NCI-H69 (cell line): Measurements from ENCODE around the gene ZRSR2.
"Not testable (repeated sequence)": the region's sequence is repeated elsewhere in the genome, so short reads cannot be mapped to it uniquely, and the experiment has no call there.

Source experiments
- DNase-seq: peaks from one replicate; lab custom pipeline; 2025; lab: John Stamatoyannopoulos, UW

Gene ZRSR2

DNA sequence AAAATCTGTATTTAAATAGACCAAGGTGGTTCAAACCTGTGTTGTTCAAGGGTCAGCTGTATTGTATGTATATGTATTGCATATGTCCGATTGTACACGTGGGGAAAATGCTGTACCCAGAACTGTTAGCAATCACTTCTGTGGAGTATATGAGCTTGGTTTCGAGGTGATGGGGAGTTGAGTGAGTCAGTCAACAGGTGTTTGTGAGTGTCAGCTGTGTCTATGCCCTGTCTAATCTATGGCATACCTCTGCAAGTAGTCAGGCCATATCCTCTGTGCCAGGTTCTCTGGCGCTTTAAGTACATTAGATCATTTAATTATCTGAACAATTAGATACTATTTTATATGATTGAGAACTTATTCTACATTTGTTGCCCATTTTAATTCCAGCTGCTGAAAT, 7.4 kb downstream of the ZRSR2 start:
- DNase-seq, result no peak

DNA sequence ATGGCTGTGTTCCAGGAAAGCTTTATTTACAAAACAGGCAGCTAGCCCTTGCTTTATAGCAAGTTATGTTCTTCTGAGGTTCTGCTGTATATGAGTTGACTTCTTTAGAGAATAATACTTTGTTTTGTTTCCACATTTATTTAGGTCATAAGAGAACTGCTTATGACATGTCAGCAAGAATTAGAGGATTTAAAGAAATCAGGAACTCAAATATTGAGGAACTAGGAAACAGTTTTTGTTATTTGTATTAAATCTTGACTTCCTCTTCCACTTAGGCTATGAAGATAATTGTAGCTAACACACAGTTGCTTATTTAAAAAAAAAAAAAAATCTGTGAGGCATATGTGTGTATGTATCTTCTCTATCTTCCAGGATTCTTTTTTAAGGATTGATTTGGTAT, 14.3 kb downstream of the ZRSR2 start:
- no peak for DNase-seq

DNA sequence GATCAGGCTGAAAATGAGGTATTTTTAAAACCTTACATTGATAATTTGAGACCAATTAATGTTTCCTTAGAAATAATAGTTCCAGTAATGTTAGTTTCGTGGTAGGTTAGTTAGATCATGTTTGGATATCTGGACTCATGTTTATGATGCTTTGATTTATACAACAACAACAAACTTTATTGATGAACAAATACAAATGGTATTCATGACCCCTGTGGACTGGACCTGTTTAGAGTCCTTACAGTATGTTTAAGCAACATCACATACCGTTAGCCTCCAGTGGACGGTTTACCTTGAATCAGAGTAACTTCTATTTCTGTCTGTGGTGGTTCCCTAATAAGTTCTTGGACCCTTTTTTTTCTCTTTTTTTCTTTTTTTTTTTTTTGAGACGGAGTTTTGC, 18.0 kb downstream of the ZRSR2 start:
- no peak for DNase-seq

DNA sequence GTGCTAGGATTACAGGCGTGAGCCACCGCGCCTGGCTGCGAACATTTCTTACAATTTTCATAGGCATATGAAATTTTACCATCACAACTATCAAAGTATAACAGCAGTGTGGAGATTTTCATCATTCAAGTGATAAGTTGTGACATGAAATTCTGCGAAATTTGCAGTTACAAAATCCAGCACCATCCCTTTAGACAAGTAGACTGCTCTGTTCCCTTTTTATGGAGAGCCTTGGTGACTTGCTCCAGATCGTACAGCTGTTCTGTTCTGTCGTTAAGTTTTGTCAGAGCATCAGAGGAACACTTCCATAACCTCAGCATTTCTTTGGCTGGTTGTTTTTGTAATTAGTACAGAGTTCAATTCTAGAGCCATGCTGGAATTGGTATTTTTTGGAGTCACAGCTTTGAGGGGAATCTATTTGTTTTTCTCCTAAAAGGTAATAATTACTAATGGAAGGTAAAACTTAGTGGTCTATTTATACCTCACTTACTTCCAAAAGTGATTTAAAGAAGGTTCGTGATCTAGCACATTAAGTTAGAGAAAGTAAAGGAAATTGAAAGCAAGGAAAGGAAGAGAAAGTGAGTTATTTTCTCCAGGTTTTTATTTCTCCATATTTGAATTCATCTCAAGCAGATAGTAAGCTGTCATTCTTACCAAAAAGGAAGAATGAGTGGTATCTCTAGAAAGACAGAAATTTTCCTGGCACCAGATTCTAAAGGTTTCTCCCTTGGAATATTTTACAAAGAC, 22.1 kb downstream of the ZRSR2 start:
- DNase-seq, result no peak

DNA sequence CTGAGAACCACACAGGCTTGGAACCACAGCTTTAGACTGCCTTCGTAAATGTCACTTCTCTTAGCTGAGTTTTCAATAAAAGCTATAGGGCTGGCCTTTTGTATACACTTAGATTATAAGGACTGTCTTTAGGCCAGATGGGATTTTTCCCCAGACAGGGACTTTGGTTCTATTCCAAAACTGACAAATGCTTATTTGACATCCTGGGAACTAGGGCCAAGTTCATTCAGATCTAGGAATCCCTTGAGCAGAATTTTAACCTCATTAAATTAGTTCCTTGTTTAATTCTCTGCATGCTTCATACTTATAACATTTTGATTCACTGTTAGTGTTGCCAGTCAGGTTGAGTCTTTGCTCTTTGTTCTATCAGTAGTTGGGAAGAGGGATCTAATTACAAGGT, 23.1 kb downstream of the ZRSR2 start:
- DNase-seq, result peak; percentile 64

DNA sequence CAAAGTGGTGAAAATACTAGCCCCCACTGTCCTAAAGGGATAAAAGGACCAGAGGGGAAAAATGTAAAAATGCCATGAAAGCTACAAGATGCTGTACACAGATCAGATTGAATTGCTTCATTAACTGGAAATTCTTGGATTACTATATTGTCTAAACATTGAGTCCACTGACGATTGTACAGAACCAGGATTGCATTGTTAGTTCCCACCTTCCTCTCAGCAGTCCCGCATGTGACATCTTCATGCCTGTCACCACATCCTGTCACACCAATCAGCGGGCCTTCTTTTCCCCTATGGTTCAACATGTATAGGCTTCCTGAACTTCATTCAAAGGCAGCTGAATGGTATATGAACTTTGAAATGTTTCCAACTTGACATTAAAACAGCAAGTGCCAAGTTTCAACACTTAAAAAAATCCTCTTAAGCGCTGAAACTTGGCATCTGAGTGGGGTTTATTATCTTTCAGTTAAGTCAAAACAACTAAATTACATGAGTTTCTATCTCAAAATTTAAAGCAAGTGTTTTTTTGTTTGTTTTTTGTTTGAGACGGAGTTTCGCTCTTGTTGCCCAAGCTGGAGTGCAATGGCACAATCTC, 24.6 kb downstream of the ZRSR2 start:
- no peak for DNase-seq

DNA sequence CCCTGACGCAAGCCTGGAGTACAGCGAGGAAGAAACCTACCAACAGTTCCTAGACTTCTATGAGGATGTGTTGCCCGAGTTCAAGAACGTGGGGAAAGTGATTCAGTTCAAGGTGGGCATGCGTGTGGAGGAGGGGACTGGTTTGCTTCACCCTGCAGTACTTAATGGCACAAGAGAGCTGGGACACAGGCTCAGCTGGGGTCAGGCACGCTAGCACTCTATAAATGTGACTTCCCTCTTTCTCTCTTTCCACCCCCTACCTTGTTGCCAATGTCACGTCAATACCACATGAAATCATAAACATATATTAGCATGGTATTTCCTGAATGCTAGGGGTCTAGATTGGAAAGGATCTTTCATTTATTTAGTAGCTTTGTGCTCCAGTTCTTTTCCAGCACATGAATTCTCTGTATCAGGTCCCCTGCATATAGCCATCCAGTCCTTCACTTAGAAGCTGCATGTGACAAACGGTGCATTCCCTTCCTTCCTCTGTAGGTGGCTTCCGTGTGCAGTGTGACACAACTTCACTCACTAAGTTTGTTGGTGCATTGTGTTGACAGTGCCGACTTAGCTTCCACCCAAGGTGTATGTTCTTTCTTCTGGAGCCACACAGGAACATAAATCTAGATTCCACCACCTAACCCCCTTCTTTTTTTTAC, 25.6 kb downstream of the ZRSR2 start:
- peak; percentile 2 for DNase-seq

DNA sequence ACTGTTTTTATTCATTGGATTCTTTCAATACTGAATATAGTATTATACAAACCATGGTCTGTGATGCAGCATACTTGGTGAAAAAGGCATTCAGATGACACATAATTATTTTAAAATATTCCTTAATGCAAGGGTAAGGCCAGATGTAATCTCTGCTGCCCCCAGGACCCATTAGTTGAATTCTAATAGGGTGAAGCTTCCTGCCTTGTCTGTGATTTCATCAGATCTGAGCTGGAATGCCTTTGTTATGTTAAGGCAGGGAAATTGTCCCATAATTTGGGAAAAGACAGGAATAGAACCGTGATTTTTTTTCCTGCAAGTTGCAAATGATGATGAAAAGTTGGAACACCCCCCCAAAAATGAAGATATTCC, 26.1 kb downstream of the ZRSR2 start:
- no peak for DNase-seq

DNA sequence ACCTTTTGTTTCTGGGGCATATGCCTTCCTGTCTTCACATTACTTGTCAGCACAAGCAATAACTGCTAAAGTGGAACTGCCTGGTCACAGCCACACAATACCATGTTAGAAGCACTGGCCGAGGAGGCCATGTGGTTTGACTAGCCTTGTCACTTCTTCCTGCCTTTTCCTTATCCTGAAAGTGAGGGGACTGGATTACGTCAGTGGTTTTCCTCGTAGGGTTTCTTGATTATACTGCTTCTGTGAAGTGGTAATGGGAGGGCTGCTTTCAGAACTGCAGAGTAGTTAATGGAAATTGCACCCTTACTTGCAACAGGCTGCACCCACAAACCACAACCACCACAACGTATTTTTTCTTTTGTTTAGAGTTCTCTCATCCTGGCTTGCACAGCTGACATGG, 26.6 kb downstream of the ZRSR2 start:
- no peak for DNase-seq

DNA sequence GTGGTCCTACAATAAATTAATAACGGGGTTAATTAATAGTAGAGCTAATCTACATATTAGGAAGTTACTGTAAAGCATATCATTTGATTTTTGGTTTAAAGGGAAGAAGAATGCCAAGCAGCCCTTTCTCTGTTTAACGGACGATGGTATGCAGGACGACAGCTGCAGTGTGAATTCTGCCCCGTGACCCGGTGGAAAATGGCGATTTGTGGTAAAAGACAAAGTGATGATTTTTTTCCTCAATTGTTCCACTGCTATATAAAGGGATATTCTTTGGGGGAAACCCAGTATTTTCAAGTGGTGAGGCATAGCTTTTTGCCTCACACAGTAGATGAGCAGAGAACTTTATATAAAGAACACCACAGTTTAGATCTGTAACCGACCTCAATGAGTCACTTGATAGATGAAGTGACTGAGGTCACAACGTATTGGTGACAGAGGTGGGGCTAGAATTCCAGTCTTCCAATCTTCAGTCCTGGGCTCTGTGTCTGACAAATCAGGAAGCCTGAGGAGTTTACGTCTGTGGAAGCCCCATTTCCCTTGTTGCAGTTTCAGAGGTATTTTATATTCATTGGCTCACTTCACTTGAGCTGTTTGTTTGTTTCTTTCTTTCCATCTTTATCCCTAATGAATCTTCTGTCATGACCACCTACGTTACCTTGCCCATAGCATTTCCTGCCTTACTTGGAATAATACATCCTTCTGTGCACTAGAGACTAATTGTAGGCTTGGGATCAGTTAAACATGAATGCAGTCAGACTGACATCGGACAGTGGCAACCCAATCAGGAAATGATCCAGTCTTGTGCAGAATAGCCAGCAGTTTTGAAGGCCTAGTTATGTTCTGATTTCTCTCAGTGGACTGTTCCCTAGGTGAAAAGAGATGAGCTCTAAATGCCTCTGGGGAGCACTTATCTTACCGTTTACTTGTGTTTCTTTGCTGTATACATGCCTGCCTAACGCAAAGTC, 30.1 kb downstream of the ZRSR2 start:
- no peak for DNase-seq

DNA sequence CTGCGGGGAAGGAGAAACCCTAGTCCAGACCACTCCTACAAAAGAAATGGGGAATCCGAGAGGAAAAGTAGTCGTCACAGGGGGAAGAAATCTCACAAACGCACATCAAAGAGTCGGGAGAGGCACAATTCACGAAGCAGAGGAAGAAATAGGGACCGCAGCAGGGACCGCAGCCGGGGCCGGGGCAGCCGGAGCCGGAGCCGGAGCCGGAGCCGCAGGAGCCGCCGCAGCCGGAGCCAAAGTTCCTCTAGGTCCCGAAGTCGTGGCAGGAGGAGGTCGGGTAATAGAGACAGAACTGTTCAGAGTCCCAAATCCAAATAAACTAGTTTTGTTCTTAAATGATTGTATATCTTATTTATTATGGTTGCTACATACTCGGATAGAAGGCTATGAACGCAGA, 32.6 kb downstream of the ZRSR2 start:
- no peak for DNase-seq

DNA sequence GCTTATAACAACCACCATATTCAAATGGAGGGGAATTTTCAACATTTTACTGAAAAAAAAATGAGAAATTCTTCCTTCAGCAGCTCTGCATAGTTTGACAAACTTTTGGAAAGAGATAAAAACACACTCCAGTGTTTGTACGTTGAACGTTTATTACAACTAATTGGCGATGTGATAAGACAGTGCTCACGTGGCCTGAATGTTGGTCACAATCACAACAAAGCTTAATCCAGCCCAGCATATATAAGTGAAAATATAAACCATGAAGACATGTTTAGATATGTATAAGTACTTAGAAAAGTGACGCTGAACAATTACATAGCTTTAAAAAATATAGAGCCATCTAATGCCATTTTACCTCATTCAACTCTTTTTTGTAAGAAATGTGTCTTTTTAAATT, 35.7 kb downstream of the ZRSR2 start:
- DNase-seq, result no peak

DNA sequence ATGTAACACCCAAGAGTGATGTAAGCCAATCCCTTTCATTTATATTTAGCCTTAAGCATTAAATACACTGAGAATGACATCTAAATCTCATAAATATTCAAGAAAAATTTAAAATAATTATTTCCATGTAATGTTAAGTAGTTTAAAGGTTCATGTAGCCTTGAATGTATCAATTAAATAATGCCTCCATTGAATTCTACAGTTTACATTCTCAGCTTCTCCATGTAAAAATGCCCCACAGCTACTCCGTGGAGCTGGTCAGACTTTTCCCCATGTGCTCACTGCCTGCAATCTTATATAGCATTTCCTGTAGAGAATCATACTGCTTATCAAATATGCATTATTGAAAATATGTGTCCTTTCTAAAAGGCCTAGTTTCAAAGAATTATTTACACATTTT, 38.9 kb downstream of the ZRSR2 start:
- DNase-seq, result no peak

DNA sequence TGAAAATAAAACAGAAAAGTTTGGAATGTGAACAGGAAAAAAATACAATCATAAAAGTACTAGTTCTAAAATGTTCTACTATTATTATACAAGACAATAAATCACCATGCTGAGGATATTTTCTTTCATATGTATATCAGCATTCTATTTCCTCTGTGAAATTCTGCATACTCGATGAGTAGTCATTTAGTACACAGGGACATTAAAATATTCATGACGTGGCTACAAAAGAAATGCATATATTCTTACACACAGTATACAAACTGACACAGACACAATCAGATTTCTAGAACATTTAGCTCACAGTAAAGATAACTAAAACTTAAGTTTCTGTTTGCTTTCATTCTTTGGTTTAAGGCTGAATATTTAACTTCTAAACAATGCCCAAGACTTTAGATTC, 41.1 kb downstream of the ZRSR2 start:
- DNase-seq, result not testable (repeated sequence)

DNA sequence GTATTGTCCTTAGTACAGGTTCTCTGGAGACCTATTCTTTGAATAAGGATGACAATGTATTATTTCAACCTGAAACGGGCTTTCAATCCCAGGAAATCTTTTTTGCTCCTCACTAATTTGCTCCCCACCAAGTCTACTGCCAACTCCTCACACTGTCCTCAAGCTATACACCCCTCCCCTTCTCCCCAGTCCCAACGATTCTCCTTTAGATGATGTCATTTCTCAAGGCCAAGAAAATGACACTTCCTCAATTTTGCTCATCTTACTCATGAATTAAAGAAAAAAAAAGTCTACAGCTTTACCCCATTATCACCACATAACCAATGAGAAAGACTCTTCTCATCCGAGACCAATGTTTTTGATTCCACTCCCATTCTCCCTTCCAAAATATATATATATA, 43.8 kb downstream of the ZRSR2 start:
- no peak for DNase-seq

DNA sequence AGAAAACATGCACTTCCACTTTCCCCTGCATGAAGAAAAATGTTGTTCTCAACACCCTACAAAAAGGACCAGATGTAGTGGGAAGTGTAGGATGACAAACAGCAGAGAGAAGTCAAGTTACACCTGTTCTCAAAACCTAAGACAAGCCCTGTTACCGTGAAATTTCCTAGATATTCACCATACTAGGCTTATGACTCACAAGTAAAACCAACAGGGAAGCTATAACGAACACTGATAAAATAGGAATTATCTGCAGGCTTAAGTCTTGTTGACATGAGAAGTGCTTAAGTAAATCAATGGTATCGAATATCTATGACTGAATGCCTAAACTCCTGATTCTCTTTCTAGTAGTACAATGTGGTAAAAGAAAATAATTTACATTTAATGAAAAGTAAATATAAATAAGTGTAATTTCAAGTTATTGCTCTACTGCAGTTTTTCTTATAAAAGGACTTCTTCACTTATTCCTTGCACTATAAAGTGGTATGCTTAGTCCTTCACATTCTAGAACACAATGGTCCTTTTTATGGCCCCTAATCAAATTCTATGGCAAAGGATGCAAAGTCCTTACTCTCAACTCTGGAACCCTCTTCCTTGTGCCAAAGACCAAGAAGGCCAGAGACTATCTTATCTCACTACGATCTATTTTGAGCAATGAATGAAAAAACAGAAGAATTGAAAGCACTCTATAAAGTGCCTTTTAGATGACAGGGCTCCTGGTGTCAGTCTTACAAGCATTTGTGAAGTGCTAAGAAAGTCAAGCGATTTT, 44.7 kb downstream of the ZRSR2 start:
- DNase-seq, result no peak

DNA sequence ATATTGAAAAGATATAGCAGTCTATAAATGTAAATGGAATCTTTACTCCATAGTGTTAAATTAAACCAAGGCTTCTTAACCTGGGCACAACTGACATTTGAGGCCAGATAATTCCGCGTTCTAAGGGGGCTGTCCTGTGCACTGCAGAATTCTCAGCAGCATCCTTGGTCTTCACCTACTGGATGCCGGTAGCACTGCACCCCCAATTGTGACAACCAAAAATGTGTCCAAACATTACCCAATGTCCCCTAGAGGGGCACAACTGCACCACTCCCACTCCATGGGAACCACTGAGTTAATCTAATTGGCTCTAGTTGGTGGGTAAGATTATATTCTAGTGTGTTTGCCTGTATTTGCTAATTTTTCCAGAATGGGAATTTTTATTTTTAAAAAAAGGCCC, 47.7 kb downstream of the ZRSR2 start:
- peak; percentile 6 for DNase-seq

DNA sequence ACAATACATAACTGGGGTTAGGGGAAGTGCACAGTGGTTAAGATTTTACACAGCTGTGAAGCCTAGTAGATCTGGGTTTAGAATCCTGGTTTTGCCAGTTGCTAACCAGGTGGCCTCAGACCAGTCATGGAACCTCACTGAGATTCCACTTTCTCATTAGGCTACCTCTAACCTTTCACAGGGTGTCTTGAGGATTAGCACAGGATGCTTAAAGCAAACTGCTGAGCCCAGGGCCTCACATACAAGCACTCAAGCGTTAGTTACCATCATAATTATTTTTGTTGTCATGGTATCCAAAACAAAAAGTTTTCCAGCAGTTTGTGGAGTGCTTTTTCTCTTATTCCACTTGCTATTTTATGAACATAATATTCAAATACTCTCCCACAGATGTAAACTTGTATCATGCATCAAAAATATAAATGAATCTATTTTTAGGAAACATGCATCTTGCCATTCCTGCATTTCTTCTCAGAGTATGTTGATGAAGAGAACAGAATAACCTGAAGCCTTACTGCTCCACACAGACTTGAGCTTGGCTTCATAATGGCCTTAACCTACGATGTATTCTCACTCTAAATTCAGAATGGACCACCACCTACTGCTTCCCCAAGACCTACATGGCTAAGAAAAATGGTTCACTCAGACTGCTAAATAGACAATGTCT, 51.7 kb downstream of the ZRSR2 start:
- DNase-seq, result no peak

DNA sequence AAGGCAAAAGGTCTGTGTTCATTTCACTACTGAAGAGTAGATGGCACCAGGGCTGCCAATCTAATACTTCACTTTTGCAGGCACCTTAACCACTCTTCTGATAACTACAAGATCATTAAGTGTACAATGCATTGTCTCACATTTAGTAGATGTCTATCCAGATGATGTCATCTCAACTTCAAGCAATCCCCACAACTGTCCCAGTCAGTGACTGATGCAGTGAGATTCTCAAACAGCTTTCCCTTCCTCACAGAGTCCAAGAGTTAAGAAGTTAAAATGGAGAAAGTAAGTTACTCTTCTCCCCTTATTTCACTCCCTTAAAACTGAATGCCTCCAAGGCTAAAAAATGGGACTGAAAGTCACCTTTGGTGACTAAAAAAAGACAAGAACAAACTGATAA, 53.7 kb downstream of the ZRSR2 start:
- DNase-seq, result no peak

DNA sequence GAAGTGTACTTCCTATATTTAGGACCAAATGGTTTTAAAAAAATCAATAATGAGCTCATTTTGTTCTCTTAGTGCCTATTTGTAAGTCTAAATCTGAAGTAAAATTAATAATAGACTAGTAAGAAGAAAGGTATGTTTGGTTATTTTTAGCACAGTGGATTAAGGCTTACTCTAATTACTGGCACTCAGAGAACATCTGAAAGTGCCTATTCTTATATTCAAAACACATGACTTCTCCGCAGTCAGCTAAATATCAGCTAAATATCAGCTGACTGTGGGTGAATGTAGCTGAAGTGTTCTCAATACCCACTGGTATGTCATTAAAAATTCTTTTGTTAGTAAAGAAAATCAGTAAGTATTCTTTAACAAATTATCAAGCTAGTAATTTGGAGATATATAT, 58.3 kb downstream of the ZRSR2 start:
- DNase-seq, result no peak

DNA sequence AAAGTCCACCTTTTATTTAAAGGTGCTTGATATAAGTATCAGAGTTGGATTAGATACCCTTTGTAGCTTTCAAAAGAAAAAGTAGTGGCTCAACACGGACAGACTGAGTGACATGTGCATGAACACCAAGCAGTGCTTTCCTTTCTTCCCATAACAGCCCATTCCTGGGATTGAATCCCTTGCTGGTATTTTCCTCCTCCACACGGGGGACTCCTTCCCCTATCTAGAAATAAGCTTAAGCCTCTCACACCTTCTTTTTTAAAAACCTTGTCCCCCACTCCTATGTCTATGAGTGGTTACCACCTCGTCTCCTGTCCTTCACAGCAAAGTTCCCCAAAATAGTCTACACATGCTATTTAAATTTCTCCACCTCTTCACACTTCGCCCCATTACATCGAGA, 59.3 kb downstream of the ZRSR2 start:
- DNase-seq, result peak; percentile 38
